Esophagus squamous epithelium (tissue), 4 donors: ENCODE data around the gene MEMO1.
"Not testable (repeated sequence)": the region's sequence is repeated elsewhere in the genome, so short reads cannot be mapped to it uniquely, and the experiment has no call there.

Experiments
- CTCF ChIP-seq, 6 experiments: fragments of 450-650 bp in 4 of 6; fragments of 200-600 bp in 2 of 6; sonication (generic) in 2 of 6; IDR thresholded peaks; one replicate each; pipeline ENCODE4 v1.5.1; 2016 to 2019; ENCODE audit warnings: antibody characterized with exemption in 6 of 6, mild to moderate bottlenecking in 4 of 6, moderate library complexity in 4 of 6
- POLR2A ChIP-seq, 4 donors: fragments of 450-650 bp; IDR thresholded peaks; one replicate each; pipeline ENCODE4 v1.6.1; 2017; ENCODE audit warnings: antibody characterized with exemption in 4 of 4, mild to moderate bottlenecking in 4 of 4, moderate library complexity in 3 of 4

DNA sequence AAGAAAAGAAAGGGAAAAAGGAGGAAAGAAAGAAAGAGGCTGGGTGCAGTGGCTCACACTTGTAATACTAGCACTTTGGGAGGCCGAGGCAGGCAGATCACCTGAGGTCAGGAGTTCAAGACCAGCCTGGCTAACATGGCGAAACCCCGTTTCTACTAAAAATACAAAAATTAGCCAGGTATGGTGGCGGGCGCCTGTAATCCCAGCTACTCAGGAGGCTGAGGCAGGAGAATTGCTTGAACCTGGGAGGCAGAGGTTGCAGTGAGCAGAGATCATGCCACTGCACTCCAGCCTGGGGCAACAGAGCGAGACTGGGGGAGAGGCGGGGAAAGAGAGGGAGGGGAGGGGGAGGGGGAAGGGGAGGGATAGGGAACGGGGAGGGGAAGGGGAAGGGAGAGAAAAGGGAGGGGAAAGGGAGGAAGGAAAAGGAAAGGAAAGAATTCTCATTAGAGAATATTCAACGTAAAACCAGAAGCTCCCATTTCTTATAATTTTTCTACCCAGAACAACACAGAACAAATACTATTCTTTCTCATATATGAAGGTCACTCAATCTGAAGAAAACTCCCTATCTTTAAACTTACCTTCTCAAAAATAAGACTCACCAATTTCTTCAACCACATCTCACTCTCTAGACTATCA lies 147.7 kb downstream of the MEMO1 start:
- TF ChIP-seq CTCF, POLR2A (IDR thresholded peaks at IDR 0.05): not testable (repeated sequence)
